Measurements from ENCODE around the gene APP. TPM values are rescaled to one million over a fixed set of nuclear protein-coding genes. Genes with fewer than 3 reads are reported as not detected.

The APP gene
- total RNA-seq, 3 donors from 2014 or later = 270 to 546 (median 383) TPM

GRCh38 chr21:25934771-25935224 lies 235.8 kb downstream of the APP start:
- Histone ChIP-seq H3K36me3 (no peaks in the 10 kb centered on the region), H3K27me3 (no peaks in the 10 kb centered on the region), H3K9me3 (no peaks in the 10 kb centered on the region), H3K27ac (peak overlapping the region; percentile 88 to 92), H3K4me1 (no peaks in the 10 kb centered on the region), H3K4me3 (no peak overlapping the region)
- DNase-seq (ENCODE audit: low spot score in 2 of 2) = peak; percentile 58 to 88
- TF ChIP-seq POLR2A (IDR thresholded peaks at IDR 0.05) = no peak
- peak; percentile 59 to 61 (median 61) for TF ChIP-seq POLR2AphosphoS5 (IDR thresholded peaks at IDR 0.05)
- intact Hi-C loops (cut with DNase I; ENCODE audit: low total_unique reads) = no loop called here

- no peaks in the 10 kb centered on the region for H3K27me3 ChIP-seq
- no peak for DNase-seq (ENCODE audit: low spot score in 2 of 2)
- H3K9me3 ChIP-seq = no peaks in the 10 kb centered on the region
- no peaks in the 10 kb centered on the region for H3K36me3 ChIP-seq
- no peak overlapping the region for H3K4me3 ChIP-seq
- TF ChIP-seq CTCF (IDR thresholded peaks at IDR 0.05) (no peak), POLR2A (IDR thresholded peaks at IDR 0.05) (no peak), POLR2AphosphoS5 (IDR thresholded peaks at IDR 0.05) (no peak)
- intact Hi-C loops (cut with DNase I; ENCODE audit: low total_unique reads) = no loop called here
- peak overlapping the region; percentile 56 to 92 for H3K27ac ChIP-seq
- no peaks in the 10 kb centered on the region for H3K4me1 ChIP-seq
These were observed 236.4 kb downstream of the APP start for GRCh38 chr21:25934130-25934529.

- Histone ChIP-seq H3K27ac (peak overlapping the region; percentile 17 to 30), H3K27me3 (no peaks in the 10 kb centered on the region), H3K4me3 (no peak overlapping the region), H3K4me1 (no peaks in the 10 kb centered on the region), H3K9me3 (no peaks in the 10 kb centered on the region), H3K36me3 (no peaks in the 10 kb centered on the region)
- intact Hi-C loops (cut with DNase I; ENCODE audit: low total_unique reads) = no loop called here
- no peak for DNase-seq (ENCODE audit: low spot score in 2 of 2)
- TF ChIP-seq POLR2AphosphoS5 (IDR thresholded peaks at IDR 0.05) (no peak), CTCF (IDR thresholded peaks at IDR 0.05) (no peak), POLR2A (IDR thresholded peaks at IDR 0.05) (no peak)
These were observed 238.8 kb downstream of the APP start for GRCh38 chr21:25931765-25932164.

- intact Hi-C loops (cut with DNase I; ENCODE audit: low total_unique reads) = no loop called here
- H3K27me3 ChIP-seq = no peaks in the 10 kb centered on the region
These were observed 240.6 kb downstream of the APP start for GRCh38 chr21:25929856-25930520.

GRCh38 chr21:25927195-25927880 lies 243.2 kb downstream of the APP start:
- H3K4me1 ChIP-seq = no peaks in the 10 kb centered on the region
- no peak overlapping the region for H3K4me3 ChIP-seq
- no peaks in the 10 kb centered on the region for H3K9me3 ChIP-seq
- H3K27ac ChIP-seq = peak overlapping the region; percentile 19 to 76
- no peak for DNase-seq (ENCODE audit: low spot score in 2 of 2)
- intact Hi-C loops (cut with DNase I; ENCODE audit: low total_unique reads) = no loop called here
- no peak for TF ChIP-seq POLR2A (IDR thresholded peaks at IDR 0.05)
- no peak for TF ChIP-seq CTCF (IDR thresholded peaks at IDR 0.05)
- no peak for TF ChIP-seq POLR2AphosphoS5 (IDR thresholded peaks at IDR 0.05)
- H3K36me3 ChIP-seq = no peaks in the 10 kb centered on the region
- no peaks in the 10 kb centered on the region for H3K27me3 ChIP-seq

More at GRCh38 chr21:25929856-25930520, 240.6 kb downstream of the APP start:
- H3K36me3 ChIP-seq = no peaks in the 10 kb centered on the region
- H3K27ac ChIP-seq = peak overlapping the region; percentile 11 to 27
- no peaks in the 10 kb centered on the region for H3K4me1 ChIP-seq
- no peaks in the 10 kb centered on the region for H3K9me3 ChIP-seq
- no peak overlapping the region for H3K4me3 ChIP-seq
- TF ChIP-seq POLR2A (IDR thresholded peaks at IDR 0.05) = no peak
- TF ChIP-seq CTCF (IDR thresholded peaks at IDR 0.05) = no peak
- no peak for TF ChIP-seq POLR2AphosphoS5 (IDR thresholded peaks at IDR 0.05)
- no peak for DNase-seq (ENCODE audit: low spot score in 2 of 2)

Data from breast epithelium (tissue), 4 donors.